ENCODE results near the gene ADGRA1. TPM values are rescaled to one million over a fixed set of nuclear protein-coding genes. Genes with fewer than 3 reads are reported as not detected.

Gene ADGRA1
- polyA plus RNA-seq, 2 of the 4 experiments (the other 2 are of a cell fraction): not detected

GRCh38 chr10:133167693-133168616 lies 80.2 kb downstream of the ADGRA1 start:
- no peak for ATAC-seq
- 80% methylated on average over 32 of the region's 37 CpGs for WGBS (ENCODE audit: missing lambda C conversion rate)
- no peak for DNase-seq (ENCODE audit: low read depth in 1 of 2, low spot score in 1 of 2)
- H3K27ac ChIP-seq: no peak overlapping the region
- no peaks in the 10 kb centered on the region for H3K4me1 ChIP-seq
- TF ChIP-seq POLR2A (IDR thresholded peaks at IDR 0.05; ENCODE audit: low read length) (no peak), BHLHE40 (IDR thresholded peaks at IDR 0.05; ENCODE audit: low read depth, low read length) (no peak), JUNB (IDR thresholded peaks at IDR 0.05) (no peak), HOXA7 (CRISPR knock-in tag; IDR thresholded peaks at IDR 0.05) (no peak), ZC3H11A (IDR thresholded peaks at IDR 0.05) (no peak), ESRRA (IDR thresholded peaks at IDR 0.05; ENCODE audit: borderline replicate concordance, low read length) (no peak), NPAS2 (CRISPR knock-in tag; IDR thresholded peaks at IDR 0.05; ENCODE audit: borderline replicate concordance) (no peak), RNF2 (IDR thresholded peaks at IDR 0.05; ENCODE audit: borderline replicate concordance, low read depth) (no peak), CHD4 (IDR thresholded peaks at IDR 0.05; ENCODE audit: borderline replicate concordance) (no peak), CTCF (IDR thresholded peaks at IDR 0.05) (no peak), KDM5A (IDR thresholded peaks at IDR 0.05) (no peak), TP53 (CRISPR knock-in tag; IDR thresholded peaks at IDR 0.05) (no peak), KDM1A (IDR thresholded peaks at IDR 0.05; ENCODE audit: low read depth) (no peak), HMGXB4 (CRISPR knock-in tag; IDR thresholded peaks at IDR 0.05; ENCODE audit: borderline replicate concordance) (no peak)
- TF ChIP-seq, protein P1, sequence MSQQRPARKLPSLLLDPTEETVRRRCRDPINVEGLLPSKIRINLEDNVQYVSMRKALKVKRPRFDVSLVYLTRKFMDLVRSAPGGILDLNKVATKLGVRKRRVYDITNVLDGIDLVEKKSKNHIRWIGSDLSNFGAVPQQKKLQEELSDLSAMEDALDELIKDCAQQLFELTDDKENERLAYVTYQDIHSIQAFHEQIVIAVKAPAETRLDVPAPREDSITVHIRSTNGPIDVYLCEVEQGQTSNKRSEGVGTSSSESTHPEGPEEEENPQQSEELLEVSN (IDR thresholded peaks at IDR 0.05; ENCODE audit: borderline replicate concordance, low read depth): no peak
- H3K4me2 ChIP-seq: no peak overlapping the region
- ChIA-PET POLR2A (no interaction called here), CTCF (interaction anchor here (1.0 kb wide), 1 partner anchor 24 kb away, joined by 3 read pairs; no protein-coding TSS in a partner anchor)
- no peak overlapping the region for H3K4me3 ChIP-seq
- FAIRE-seq: no peak
- H3K9me3 ChIP-seq: no peaks in the 10 kb centered on the region

GRCh38 chr10:133168617-133169031 lies 80.9 kb downstream of the ADGRA1 start:
- ATAC-seq (no peak), FAIRE-seq (no peak), DNase-seq (ENCODE audit: low read depth in 1 of 2, low spot score in 1 of 2) (no peak)
- H3K4me1 ChIP-seq: no peaks in the 10 kb centered on the region
- no peak overlapping the region for H3K4me3 ChIP-seq
- POLR2A ChIA-PET: no interaction called here
- no peaks in the 10 kb centered on the region for H3K9me3 ChIP-seq
- H3K4me2 ChIP-seq: no peak overlapping the region
- CTCF ChIA-PET: interaction anchor here (1.0 kb wide), 1 partner anchor 25 kb away, joined by 3 read pairs; no protein-coding TSS in a partner anchor
- H3K27ac ChIP-seq: no peak overlapping the region
- WGBS (ENCODE audit: missing lambda C conversion rate): 71% methylated on average over 10 of the region's 14 CpGs
- no peak for TF ChIP-seq HMGXB4 (CRISPR knock-in tag; IDR thresholded peaks at IDR 0.05; ENCODE audit: borderline replicate concordance)
- no peak for TF ChIP-seq TP53 (CRISPR knock-in tag; IDR thresholded peaks at IDR 0.05)
- no peak for TF ChIP-seq BCL3 (IDR thresholded peaks at IDR 0.05)
- TF ChIP-seq, protein P1 (IDR thresholded peaks at IDR 0.05; ENCODE audit: borderline replicate concordance, low read depth): no peak
- TF ChIP-seq ZFP36 (IDR thresholded peaks at IDR 0.05; ENCODE audit: borderline replicate concordance, partially characterized antibody): no peak
- no peak for TF ChIP-seq POLR2AphosphoS2 (conservative IDR thresholded peaks at IDR 0.05; ENCODE audit: low read length)
- TF ChIP-seq, protein P2, sequence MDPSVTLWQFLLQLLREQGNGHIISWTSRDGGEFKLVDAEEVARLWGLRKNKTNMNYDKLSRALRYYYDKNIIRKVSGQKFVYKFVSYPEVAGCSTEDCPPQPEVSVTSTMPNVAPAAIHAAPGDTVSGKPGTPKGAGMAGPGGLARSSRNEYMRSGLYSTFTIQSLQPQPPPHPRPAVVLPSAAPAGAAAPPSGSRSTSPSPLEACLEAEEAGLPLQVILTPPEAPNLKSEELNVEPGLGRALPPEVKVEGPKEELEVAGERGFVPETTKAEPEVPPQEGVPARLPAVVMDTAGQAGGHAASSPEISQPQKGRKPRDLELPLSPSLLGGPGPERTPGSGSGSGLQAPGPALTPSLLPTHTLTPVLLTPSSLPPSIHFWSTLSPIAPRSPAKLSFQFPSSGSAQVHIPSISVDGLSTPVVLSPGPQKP (IDR thresholded peaks at IDR 0.05; ENCODE audit: low read depth, low read length): no peak
- no peak for TF ChIP-seq REST (IDR thresholded peaks at IDR 0.05)
- no peak for TF ChIP-seq JUN (IDR thresholded peaks at IDR 0.05)
